NCI-H2107 (cell line): ENCODE data around the gene ATP2C1.

Source experiments
- DNase-seq: peaks from one replicate; lab custom pipeline; 2025; lab: John Stamatoyannopoulos, UW

ATP2C1 gene

DNA sequence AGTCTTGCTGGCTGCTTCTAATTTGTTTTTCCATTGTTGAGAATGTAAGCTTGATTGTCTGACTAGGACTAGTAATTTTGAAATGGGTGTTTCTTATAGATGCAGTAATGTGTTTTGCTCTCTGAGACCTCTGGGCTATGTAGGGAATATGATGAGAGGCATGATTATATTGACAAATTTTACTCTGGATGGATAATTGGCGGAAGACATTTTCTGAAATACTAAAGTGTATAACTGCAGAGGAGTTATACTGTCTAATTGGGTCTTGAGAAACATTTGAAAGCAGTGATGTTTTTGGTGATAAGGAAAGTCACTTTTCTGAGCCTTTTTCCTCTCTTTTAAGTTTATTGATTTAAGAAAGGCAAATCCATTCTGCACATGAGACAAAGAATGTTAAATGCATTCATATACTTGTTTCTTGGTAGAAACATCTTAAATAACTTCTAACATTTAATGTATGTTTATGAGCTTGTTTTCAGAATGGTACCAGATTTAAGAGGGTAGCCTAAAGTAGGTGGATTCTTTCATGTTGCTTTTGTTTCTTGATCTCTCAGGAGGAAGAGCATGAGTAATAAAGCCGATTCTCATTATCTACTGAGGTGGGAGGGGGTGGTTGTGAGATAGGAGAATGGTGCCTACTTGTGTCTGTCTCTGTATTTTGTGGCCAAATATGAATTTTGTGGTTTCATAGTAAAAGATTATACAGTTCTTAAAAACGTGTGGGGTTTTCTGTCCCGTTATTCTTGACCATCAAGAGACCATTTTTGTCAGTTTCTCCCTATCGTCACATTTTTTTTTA is 2.0 kb downstream of the ATP2C1 start:
- no peak for DNase-seq

DNA sequence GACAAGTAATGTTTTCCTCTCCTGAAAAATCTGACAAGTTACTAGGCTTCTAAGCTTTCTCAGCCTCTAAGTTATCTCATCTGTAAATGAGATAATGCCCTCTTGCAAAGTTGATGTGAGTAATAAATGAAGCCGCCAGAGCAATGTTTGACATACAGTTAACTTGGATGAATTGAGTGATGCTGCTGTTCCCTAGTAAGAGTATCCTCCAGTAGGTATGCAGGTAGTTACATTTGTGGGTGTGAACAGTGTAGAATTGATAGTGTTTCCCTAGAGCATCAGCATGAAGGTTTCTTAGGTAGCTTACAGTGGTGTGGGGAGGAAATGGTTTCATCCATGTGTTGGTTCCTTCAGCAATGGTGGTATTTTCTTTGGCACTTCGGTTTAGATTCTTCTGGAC is 3.4 kb downstream of the ATP2C1 start:
- DNase-seq, result no peak

DNA sequence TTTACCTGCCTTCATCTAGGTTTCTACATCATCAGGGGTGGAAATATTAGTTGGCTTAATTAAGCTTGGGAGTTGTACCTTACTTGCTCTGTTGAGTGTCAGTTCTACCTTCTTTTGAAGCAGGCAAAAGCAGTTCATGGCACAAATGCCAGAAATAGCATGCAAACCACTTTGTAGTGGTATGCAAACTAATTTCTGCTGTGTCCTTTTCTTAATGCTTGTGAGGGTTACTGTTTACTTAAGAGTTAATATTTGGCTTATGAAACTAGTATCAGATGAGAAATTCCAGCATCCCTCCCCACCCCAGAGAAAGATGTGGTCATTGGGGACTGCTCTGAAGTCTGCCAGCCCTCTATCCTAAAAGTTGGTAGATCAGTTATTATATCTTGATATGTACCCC is 7.1 kb downstream of the ATP2C1 start:
- no peak for DNase-seq

DNA sequence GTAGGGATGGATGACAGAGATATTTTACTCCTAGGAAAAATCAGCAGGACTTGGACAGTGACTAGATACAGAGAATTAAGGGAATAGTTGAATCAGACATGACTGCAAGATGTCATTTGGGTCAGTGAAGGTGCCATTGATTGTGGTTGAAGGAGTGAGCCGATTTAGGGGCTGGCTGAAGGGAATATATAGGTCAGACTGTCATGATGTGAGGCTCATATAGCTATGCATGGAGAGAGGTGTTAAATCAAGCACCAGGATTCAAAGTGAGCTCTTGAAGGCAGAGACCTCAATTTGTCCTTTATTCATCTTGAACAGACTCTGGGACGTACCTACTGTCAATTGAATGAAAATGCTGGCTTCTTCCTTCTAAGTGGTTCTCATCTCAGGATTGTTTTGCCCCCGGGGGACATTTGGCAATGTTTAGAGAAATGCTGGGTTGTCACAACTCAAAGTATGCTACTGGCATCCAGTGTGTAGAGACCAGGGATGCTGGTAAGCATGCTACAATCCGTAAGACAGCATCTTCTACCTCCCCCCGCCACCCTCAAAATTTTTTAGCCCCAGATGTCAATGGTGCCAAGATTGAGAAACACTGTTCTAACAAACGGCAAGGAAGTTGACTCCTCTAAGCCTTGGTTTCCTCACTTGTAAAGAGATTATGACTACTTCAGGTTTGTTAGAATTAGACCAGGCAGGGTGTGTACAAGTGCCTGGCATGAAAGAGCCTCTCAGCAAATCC is 7.8 kb downstream of the ATP2C1 start:
- no peak for DNase-seq

DNA sequence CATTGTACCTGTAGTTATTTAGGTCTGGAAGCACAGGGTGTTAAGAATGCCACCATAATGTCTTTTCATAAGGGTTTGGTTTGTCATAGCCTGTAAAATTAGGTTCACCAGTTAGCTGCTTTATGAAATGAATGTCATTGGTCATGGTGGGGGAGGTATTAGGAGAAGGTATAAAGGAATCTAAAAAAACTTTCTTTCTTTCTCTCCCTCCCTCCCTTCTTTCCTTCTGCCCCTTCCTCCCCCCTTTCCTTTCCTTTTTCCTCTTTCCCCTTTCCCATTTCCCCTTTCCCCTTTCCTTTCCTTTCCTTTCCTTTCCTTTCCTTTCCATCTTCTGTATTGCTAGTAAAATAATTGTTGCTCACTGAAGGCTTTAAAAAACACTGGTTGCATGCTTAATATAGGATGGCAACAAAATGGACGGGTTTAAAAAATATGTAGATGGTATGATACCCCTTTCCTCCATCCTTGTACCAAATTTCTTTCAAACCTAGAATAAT is 9.6 kb downstream of the ATP2C1 start:
- no peak for DNase-seq

DNA sequence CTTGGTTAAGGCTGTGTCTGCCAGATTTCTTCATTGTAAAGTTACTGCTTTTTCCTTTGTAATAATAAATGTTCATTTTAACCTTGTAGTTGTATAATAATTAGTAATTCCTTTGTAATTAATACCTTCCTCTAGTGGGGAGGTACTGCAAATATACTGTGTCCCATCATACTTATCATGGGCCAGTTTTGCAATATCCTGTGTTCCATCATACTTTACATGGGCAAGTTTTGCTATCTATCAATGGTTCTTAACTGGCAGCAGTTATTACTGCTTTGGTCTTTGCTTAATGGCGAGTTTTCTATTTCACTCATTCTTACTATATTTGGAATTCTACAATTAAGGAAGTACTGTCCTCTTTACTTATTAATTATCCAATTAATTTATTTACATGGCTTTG is 10.6 kb downstream of the ATP2C1 start:
- DNase-seq, result no peak

DNA sequence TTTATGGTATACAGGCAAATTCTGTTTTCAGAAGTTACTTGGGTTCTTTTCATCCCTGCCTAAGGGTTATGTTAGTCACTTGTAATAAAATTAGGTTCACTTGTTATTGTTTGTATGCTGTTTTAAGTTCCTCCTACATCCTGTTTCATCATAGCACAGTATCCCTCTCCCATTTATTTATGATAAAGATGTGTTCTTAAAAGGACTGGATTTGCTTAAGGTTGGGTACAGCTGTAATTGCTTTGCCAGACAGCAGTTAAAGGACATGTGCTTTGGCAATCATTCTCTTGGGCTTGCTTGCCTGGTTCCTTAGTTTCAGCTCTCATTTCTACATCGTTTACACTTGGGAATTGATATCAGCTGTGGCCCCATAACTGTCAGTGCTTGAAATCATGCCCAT is 11.7 kb downstream of the ATP2C1 start:
- no peak for DNase-seq

DNA sequence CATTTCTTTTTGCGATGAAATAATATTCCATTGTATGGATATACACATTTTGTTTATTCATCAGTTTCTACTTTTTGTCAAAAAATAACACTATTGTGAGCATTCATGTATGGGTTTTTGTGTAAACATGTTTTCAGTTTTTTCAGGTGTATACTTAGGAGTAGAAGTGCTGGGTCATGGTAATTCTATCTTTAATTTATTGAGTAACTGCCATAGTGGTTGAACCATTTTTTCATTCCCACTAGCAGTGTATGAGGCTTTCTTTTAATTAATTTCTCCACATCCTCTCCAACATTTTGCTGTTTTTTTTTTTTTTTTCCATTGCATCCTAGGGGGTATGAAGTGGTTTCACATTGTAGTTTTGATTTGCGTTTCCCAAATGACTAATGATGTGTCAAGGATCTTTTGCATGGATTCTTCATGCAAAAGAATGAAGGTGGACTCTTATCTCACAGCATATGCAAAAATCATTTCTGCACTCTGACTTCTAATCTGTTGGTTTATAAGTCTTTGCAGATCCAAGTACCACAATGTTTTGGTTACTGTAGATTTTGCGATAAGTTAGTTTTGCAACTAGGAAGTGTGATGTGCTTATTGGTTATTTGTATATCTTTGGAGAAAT is 12.6 kb downstream of the ATP2C1 start:
- DNase-seq, result no peak

DNA sequence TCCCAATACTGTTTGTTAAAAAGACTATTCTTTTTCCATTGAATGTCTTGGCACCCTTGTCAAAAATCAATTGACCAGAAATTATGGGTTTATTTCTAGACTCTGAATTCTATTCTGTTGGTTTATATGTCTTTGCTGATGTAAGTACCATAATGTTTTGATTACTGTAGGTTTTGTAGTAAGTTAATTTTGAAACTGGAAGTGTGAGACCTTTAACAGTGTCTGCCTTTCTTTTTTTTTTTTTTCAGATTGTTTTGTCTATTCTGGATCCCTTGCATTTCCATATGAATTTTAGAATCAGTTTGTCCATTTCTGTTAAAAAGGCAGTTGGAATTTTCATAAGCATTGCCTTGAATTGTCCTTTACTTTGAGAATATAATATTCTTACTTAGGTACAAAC is 13.6 kb downstream of the ATP2C1 start:
- DNase-seq, result no peak

DNA sequence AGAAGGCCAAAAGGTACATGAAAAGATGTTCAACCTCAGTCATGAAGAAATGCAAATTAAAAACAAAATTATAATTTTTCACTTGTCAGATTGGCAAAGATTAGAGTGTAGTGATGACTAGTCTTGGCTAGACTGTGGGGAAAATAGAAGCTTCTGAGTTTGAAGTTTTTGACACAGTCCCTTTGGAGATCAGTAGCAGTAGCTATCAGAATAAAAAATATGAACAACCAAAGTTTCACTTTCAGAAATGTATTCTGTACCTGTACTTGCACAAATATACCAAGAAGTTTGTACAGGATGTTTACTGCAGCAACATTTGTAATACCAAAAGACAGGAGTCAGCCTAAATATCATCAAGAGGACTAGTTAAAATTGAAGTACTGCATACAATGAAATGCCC is 14.1 kb downstream of the ATP2C1 start:
- DNase-seq, result no peak

DNA sequence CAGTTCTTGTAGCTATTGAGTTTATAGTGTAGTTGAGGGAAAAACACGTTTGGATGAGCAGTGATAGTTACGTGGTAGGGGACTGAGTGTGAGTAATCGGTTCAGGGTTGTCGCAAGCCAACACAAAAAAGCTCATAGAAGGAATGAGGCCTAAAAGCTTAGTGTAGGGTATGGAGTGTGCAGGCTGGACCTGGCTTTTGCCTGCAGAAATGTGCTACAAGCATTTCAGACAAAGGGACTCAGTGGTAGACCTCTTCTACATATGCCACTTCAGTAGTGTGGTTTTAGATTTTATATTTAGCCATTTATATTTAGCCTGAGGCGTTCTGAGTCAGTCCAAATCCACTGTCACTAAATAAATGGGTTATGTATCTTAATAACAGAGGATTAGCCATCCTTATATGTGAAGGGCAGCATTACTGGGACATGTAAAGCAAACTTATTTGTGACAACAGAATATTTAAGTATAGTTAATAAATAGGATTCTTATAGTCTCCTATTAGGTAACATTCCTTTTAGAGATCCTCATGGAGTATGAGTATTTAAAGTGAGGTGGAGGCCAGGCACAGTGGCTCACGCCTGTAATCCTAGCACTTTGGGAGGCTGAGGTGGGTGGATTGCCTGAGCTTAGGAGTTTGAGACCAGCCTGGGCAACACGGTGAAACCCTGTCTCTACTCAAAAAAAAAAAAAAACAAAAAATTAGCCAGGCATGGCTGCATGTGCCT is 21.8 kb downstream of the ATP2C1 start:
- DNase-seq, result no peak

DNA sequence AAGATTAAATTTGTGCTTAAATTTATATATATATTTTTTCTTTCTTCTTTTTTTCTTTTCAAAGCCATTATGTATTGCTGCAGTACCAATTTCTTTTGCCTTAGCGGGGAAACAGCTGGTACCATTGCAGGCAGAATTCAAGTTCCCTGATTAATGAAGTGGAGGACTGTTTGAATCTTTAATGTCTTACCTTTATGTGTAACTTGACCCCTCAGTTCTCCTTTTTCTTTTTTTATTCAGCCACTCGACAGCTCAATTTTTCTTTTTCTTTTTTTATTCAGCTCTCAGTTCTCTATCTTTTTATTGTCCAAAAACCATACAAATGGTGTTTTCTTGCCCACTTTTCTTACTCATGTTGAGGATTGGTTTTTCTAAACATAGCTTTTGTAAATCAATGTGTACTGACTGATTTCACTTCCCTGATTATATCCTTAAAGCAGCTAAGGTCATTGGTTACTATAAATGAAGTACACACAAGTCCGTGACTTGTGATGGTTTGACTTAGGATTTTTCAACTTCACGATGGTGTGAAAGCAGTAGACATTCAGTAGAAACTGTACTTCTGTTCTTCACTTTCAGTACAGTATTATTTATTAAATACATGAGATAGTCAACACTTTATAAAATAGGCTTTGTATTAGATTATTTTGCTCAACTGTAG is 22.8 kb downstream of the ATP2C1 start:
- no peak for DNase-seq

DNA sequence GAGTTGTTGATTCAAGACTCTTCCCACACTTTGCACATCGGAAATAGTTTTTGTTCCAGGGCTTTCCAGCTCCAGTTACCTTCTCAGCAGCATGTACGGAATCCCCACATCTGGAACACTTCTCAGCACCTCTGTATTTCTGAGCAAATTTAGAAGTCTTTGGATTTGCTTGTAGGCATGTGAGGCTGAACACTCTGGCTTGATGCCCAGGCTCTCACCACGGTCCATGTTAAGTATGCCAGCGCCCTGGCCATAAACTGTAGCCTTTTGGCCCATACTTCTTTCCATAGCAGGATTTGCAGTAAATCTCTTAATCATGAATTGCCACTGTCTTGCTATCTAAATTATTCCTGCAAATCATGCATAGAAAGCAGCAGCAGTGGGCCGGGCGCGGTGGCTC is 24.4 kb downstream of the ATP2C1 start:
- no peak for DNase-seq

DNA sequence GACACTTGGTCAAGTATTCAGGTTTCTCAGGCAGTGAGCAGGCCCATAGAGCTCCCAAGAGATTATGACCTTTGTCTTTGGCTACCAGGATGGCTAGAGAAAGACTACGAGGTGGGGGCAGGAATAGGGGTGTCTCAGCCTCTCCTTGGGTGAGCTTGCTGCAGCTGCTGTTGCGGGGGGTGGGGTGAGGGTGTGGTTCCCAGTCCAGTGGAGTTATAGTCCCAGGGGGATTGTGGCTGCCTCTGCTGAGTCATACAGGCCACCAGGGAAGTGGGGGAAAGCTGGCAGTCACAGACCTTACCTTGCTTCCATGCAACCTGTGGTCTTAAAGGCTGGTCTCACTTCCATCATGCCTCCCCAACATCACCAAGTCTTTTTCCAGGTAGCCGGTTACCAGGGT is 31.7 kb downstream of the ATP2C1 start:
- peak; percentile 55 for DNase-seq

DNA sequence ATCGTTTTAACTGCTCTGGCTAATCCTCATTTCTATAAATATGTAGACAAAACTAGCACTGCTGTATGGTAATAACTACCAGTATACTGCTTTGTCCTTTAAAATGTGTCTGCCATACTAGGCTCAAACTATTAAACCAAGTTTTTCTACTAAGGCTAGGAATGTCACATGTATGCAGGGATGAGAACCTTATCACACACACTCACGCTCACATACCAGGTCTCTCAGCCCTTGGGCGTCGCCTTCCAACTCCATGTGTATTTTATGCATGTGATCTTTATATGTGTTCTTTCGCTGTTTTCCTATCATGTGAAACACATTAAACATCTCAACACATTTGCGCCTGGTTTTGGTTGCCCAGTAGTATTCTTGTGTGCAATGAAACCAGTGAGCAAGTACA is 32.6 kb downstream of the ATP2C1 start:
- no peak for DNase-seq

DNA sequence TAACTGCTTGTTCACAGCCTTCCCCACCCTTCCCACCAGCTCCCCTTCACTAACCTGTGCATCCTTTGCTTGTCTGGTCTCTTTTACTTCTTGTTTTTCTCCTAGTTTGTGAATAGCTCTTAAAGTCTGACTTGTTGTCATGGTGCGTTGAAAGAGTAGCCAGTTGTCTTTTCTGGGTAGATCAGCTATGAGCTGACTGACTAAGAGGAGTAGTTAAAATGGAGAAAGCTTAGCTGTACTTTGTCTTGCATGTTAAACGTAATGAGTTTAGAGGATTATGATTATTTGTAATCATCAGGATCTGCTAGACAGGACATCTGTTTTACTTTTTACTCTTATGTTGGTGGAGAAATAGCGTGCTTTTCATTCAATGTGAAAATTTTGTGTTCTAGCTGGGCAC is 35.9 kb downstream of the ATP2C1 start:
- DNase-seq, result no peak

DNA sequence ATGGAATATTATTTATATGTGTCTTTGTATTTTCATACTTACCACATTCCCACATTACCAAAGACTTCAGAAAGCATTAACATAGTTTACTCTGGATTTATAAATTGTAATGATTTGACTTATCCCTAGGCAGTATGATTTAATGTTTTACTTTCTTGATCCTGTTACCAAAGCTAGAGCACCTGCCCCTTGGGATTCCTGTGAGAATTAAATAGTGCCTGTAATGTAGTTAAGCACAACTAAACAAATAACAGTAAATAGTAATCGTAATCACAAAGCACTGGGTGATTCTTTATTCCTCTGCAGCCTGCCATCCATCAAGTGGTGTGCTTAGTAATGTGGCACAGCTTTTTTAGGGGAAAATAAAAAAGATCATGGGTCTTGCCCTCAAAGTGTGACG is 39.1 kb downstream of the ATP2C1 start:
- DNase-seq, result peak; percentile 5

DNA sequence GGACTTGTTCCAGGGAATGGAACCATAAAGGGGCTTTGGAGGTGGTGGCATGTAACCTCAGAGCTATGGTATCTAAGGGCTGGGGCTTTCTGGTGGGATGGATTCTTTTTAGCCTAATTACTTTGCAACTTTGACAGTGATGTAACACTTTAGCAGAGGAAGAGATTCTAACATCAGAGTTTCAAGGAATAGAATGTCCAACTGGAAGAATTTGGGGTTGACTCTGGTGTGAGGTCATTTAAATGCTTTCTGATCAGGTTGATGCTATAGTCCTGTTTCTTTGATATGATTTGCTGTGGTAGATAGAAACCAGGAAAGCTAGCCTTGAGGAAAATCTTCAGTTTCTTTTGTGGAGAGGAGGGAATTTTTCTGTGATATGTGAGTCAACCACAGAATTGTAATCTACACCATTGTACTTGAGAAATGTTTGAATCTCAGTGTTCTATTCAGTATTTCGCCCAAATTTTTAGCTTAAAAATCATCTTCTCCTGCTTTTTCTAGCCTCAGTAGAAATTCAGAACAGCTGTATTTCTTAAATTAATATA is 40.0 kb downstream of the ATP2C1 start:
- no peak for DNase-seq

DNA sequence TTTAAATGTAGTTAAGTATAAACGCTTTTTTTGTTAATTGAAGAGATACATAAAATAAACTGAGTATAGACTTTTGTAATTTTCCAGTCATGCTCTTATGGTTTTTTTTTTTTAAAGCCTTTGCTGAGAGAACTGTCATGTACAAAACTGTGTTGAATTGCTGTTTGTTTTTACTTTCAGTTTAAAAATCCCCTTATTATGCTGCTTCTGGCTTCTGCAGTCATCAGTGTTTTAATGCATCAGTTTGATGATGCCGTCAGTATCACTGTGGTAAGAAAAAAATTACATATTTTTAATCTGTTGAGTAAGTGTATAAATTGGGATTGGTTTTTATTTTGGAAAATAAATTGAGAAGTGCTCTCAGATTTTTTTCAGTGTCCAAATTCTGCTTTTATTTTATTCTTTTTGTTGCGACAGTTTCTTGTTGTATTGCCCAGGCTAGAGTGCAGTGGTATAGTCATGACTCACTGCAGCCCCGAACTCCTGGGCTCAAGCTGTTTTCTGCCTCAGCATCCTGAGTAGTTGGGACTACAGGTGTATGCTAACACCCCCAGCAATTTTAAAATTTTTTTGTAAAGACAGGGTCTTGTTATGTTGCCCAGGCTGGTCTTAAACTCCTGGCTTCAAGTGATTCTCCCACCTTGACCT is 40.7 kb downstream of the ATP2C1 start:
- no peak for DNase-seq

DNA sequence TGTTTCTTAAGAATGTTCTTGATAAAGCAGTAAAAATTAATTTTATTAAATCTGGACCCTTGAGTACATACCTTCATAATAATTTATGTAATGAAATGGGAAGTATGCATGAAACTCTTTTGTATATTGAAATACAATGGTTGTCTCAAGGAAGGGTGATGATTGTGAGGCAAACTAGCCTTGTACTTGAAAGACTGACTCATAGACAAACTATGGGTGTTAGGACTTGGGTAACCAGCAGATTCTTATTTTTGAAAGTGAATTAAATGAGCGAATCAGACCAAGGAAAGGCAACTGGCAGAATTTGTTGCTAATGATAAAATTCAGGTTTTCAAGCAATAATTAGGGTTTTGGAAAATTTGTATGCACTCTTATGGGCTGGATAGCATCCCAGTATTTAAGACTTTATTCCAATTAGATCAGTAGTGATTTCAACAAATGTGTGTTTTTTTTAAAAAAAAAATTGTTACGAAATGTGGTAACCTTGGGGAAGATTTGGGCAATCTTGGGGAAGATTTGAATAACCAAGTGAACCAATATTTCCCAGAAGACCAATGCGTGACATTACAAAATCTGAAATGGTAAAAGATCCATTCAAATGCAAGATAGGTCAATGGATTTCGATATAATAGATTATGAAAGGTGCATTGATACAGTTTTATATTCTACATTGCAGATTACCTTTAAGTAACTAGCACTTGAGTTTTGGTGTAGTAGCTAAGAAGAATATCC is 42.0 kb downstream of the ATP2C1 start:
- DNase-seq, result no peak
